Frontal cortex (tissue), 4 donors: ENCODE results near the gene ARFRP1. TPM values are rescaled to one million over a fixed set of nuclear protein-coding genes. Genes with fewer than 3 reads are reported as not detected.

ENCODE experiments used
- DNase-seq, 2 donors: peaks; one replicate each; pipeline ENCODE4 v3.0.0; 2012; ENCODE audit warnings: low spot score in 2 of 2
- FAIRE-seq: peaks from 2 replicates; lab custom pipeline; 2012; peaks lifted over from hg19 to GRCh38; lab: Jason Lieb, UNC
- total RNA-seq: library from RNA; depleted of rRNA; stranded (reverse); fragments of >200 nt; gene quantifications from one replicate; pipeline ENCODE4 v1.2.3, GENCODE V29; 2014
- donor health status: control.
- donor health status: control.
- donor health status: control.

The ARFRP1 gene
- total RNA-seq, 1 donor from 2014 or later, result 18.3 TPM

- FAIRE-seq, result no peak
- peak in 1 of 2 donors; percentile 28 for DNase-seq
Measured at GRCh38 chr20:63695424-63696305, 12.1 kb downstream of the ARFRP1 start.

- no peak for FAIRE-seq
- DNase-seq, result peak in 1 of 2 donors; percentile 12
Measured at GRCh38 chr20:63694584-63695423, 13.0 kb downstream of the ARFRP1 start.

- no peak for FAIRE-seq
- DNase-seq, result peak in 1 of 2 donors; percentile 35
Measured at GRCh38 chr20:63693733-63694583, 13.8 kb downstream of the ARFRP1 start.

- DNase-seq (no peak), FAIRE-seq (no peak)
Measured at GRCh38 chr20:63693083-63693732, 14.6 kb downstream of the ARFRP1 start.

GRCh38 chr20:63692436-63693082, 15.2 kb downstream of the ARFRP1 start:
- FAIRE-seq, result no peak
- no peak for DNase-seq

GRCh38 chr20:63691711-63692435, 15.9 kb downstream of the ARFRP1 start:
- FAIRE-seq (no peak), DNase-seq (no peak)

GRCh38 chr20:63690898-63691710, 16.7 kb downstream of the ARFRP1 start:
- no peak for FAIRE-seq
- no peak for DNase-seq

GRCh38 chr20:63690003-63690897, 17.5 kb downstream of the ARFRP1 start:
- DNase-seq, result no peak
- FAIRE-seq, result no peak

- FAIRE-seq, result no peak
- DNase-seq, result no peak
Measured at GRCh38 chr20:63689046-63690002, 18.5 kb downstream of the ARFRP1 start.

- DNase-seq (no peak), FAIRE-seq (no peak)
Measured at GRCh38 chr20:63688228-63689045, 19.3 kb downstream of the ARFRP1 start.

GRCh38 chr20:63687419-63688178, 20.2 kb downstream of the ARFRP1 start:
- DNase-seq (no peak), FAIRE-seq (no peak)

GRCh38 chr20:63686492-63687321, 21.1 kb downstream of the ARFRP1 start:
- no peak for FAIRE-seq
- DNase-seq, result peak in 1 of 2 donors; percentile 73

- no peak for DNase-seq
- no peak for FAIRE-seq
Measured at GRCh38 chr20:63686094-63686491, 21.7 kb downstream of the ARFRP1 start.
